Suprapubic skin (tissue), 4 donors: Measurements from ENCODE around the gene BICD1. TPM values are rescaled to one million over a fixed set of nuclear protein-coding genes. Genes with fewer than 3 reads are reported as not detected.
"Not testable (repeated sequence)": the region's sequence is repeated elsewhere in the genome, so short reads cannot be mapped to it uniquely, and the experiment has no call there.

ENCODE experiments used
- DNase-seq, 2 donors: peaks; one replicate each; pipeline ENCODE4 v3.0.0-alpha.2; 2019; ENCODE audit warnings: low spot score in 2 of 2
- H3K27ac ChIP-seq: fragments of 200-600 bp; sonication (generic); one replicate; pipeline ENCODE4 v1.5.1; 2019
- H3K27me3 ChIP-seq: fragments of 200-600 bp; sonication (generic); one replicate; pipeline ENCODE4 v1.5.1; 2019
- H3K36me3 ChIP-seq: fragments of 200-600 bp; sonication (generic); one replicate; pipeline ENCODE4 v1.5.1; 2019
- H3K4me1 ChIP-seq: fragments of 200-600 bp; sonication (generic); one replicate; pipeline ENCODE4 v1.5.1; 2019
- H3K4me3 ChIP-seq: fragments of 200-600 bp; sonication (generic); one replicate; pipeline ENCODE4 v1.5.1; 2019; ENCODE audit warnings: mild to moderate bottlenecking
- H3K9me3 ChIP-seq: fragments of 200-600 bp; sonication (generic); one replicate; pipeline ENCODE4 v1.5.1; 2019
- CTCF ChIP-seq, 2 donors: fragments of 200-600 bp in 1 of 2; fragments of 450-650 bp in 1 of 2; sonication (generic) in 1 of 2; IDR thresholded peaks; one replicate each; pipeline ENCODE4 v1.5.1; 2016 to 2019; ENCODE audit warnings: antibody characterized with exemption in 2 of 2, mild to moderate bottlenecking in 1 of 2, moderate library complexity in 1 of 2
- EP300 ChIP-seq: sonication (generic); formaldehyde crosslinking; IDR thresholded peaks from one replicate; pipeline ENCODE4 v1.6.1; 2017; ENCODE audit warnings: antibody characterized with exemption
- POLR2A ChIP-seq, 2 donors: fragments of 450-650 bp; IDR thresholded peaks; one replicate each; pipeline ENCODE4 v1.6.1; 2017; ENCODE audit warnings: antibody characterized with exemption in 2 of 2, mild to moderate bottlenecking in 2 of 2, moderate library complexity in 2 of 2
- POLR2AphosphoS5 ChIP-seq, 3 donors: sonication (generic); formaldehyde crosslinking; IDR thresholded peaks; one replicate each; pipeline ENCODE4 v1.6.1; 2017; ENCODE audit warnings: antibody characterized with exemption in 3 of 3
- WGBS: methylation state at CpG from one replicate; pipeline ENCODE4 v1.1.5; 2018; 5-methylcytosine and 5-hydroxymethylcytosine counted together
- total RNA-seq, 4 donors: library from RNA; depleted of rRNA; stranded (reverse); fragments of >200 nt; gene quantifications; one replicate each; pipeline ENCODE4 v1.1.0, GENCODE V29; 2016

BICD1 gene
- total RNA-seq, 4 donors from 2014 or later, result 1.5 to 5.4 (median 2.5) TPM

- no peaks in the 10 kb centered on the region for H3K9me3 ChIP-seq
- no peak overlapping the region for H3K4me3 ChIP-seq
- no peak for DNase-seq
- no peak for TF ChIP-seq POLR2A (IDR thresholded peaks at IDR 0.05)
- TF ChIP-seq CTCF (IDR thresholded peaks at IDR 0.05), result no peak
- no peak for TF ChIP-seq EP300
- TF ChIP-seq POLR2AphosphoS5 (IDR thresholded peaks at IDR 0.05), result no peak
- no peaks in the 10 kb centered on the region for H3K27me3 ChIP-seq
- H3K4me1 ChIP-seq, result no peaks in the 10 kb centered on the region
- H3K27ac ChIP-seq, result no peak overlapping the region
- no peaks in the 10 kb centered on the region for H3K36me3 ChIP-seq
- WGBS, result 75% methylated on average over 10 of the region's 10 CpGs
Observed at GRCh38 chr12:32217354-32218310, 111.0 kb downstream of the BICD1 start.

- 97% methylated on average over 1 of the region's 1 CpG for whole genome bisulfite sequencing
Observed at GRCh38 chr12:32223941-32224340, 117.3 kb downstream of the BICD1 start.

GRCh38 chr12:32226768-32227167 lies 120.1 kb downstream of the BICD1 start:
- WGBS, result 74% methylated on average over 5 of the region's 5 CpGs
- Histone ChIP-seq H3K9me3 (no peaks in the 10 kb centered on the region), H3K4me3 (no peak overlapping the region)

More at GRCh38 chr12:32223941-32224340, 117.3 kb downstream of the BICD1 start:
- H3K4me3 ChIP-seq, result no peak overlapping the region
- no peaks in the 10 kb centered on the region for H3K4me1 ChIP-seq
- TF ChIP-seq CTCF (IDR thresholded peaks at IDR 0.05) (no peak), POLR2AphosphoS5 (IDR thresholded peaks at IDR 0.05) (no peak), EP300 (no peak), POLR2A (IDR thresholded peaks at IDR 0.05) (no peak)
- no peak overlapping the region for H3K27ac ChIP-seq
- DNase-seq, result no peak
- H3K36me3 ChIP-seq, result no peaks in the 10 kb centered on the region
- no peaks in the 10 kb centered on the region for H3K9me3 ChIP-seq
- H3K27me3 ChIP-seq, result no peaks in the 10 kb centered on the region

GRCh38 chr12:32229971-32230612 lies 123.4 kb downstream of the BICD1 start:
- Histone ChIP-seq H3K4me1 (no peaks in the 10 kb centered on the region), H3K9me3 (no peaks in the 10 kb centered on the region), H3K4me3 (no peak overlapping the region), H3K36me3 (no peaks in the 10 kb centered on the region), H3K27ac (no peak overlapping the region), H3K27me3 (no peaks in the 10 kb centered on the region)
- WGBS, result 89% methylated on average over 4 of the region's 4 CpGs
- TF ChIP-seq CTCF (IDR thresholded peaks at IDR 0.05) (no peak), POLR2A (IDR thresholded peaks at IDR 0.05) (no peak), POLR2AphosphoS5 (IDR thresholded peaks at IDR 0.05) (no peak), EP300 (no peak)
- no peak for DNase-seq

More at GRCh38 chr12:32226768-32227167, 120.1 kb downstream of the BICD1 start:
- Histone ChIP-seq H3K27ac (no peak overlapping the region), H3K36me3 (no peaks in the 10 kb centered on the region), H3K27me3 (no peaks in the 10 kb centered on the region), H3K4me1 (no peaks in the 10 kb centered on the region)
- TF ChIP-seq EP300 (no peak), POLR2A (IDR thresholded peaks at IDR 0.05) (no peak), POLR2AphosphoS5 (IDR thresholded peaks at IDR 0.05) (no peak), CTCF (IDR thresholded peaks at IDR 0.05) (no peak)
- DNase-seq, result no peak

GRCh38 chr12:32230613-32230993 lies 124.0 kb downstream of the BICD1 start:
- Histone ChIP-seq H3K36me3 (no peaks in the 10 kb centered on the region), H3K4me1 (no peaks in the 10 kb centered on the region), H3K27ac (no peak overlapping the region), H3K4me3 (no peak overlapping the region), H3K9me3 (no peaks in the 10 kb centered on the region), H3K27me3 (no peaks in the 10 kb centered on the region)
- WGBS, result 86% methylated on average over 3 of the region's 3 CpGs
- DNase-seq, result no peak
- no peak for TF ChIP-seq POLR2A (IDR thresholded peaks at IDR 0.05)

GRCh38 chr12:32231361-32231760 lies 124.7 kb downstream of the BICD1 start:
- not testable (repeated sequence) for H3K36me3 ChIP-seq, H3K4me1 ChIP-seq, DNase-seq, H3K27me3 ChIP-seq, H3K27ac ChIP-seq, H3K9me3 ChIP-seq, H3K4me3 ChIP-seq
- 100% methylated on average over 2 of the region's 2 CpGs for WGBS
